Ishikawa (cell line): ENCODE results near the gene DAB1.

Experiments used
- CEBPB ChIP-seq: IDR thresholded peaks from 2 replicates; pipeline ENCODE4 v1.6.1; 2012
- CREB1 ChIP-seq: IDR thresholded peaks from 2 replicates; pipeline ENCODE4 v1.6.1; 2012; ENCODE audit warnings: low read depth
- EGR1 ChIP-seq: IDR thresholded peaks from 2 replicates; pipeline ENCODE4 v1.6.1; 2012
- EP300 ChIP-seq: IDR thresholded peaks from 2 replicates; pipeline ENCODE4 v1.6.1; 2012; ENCODE audit warnings: borderline replicate concordance
- FOXM1 ChIP-seq: IDR thresholded peaks from 2 replicates; pipeline ENCODE4 v1.6.1; 2012; ENCODE audit warnings: low read depth, borderline replicate concordance
- MAX ChIP-seq: IDR thresholded peaks from 2 replicates; pipeline ENCODE4 v1.6.1; 2012
- NFIC ChIP-seq: IDR thresholded peaks from 2 replicates; pipeline ENCODE4 v1.6.1; 2012
- RAD21 ChIP-seq: IDR thresholded peaks from 2 replicates; pipeline ENCODE4 v1.6.1; 2012; ENCODE audit warnings: low read depth
- REST ChIP-seq: IDR thresholded peaks from 2 replicates; pipeline ENCODE4 v1.6.1; 2012; ENCODE audit warnings: low read depth, mild to moderate bottlenecking
- TAF1 ChIP-seq: IDR thresholded peaks from 2 replicates; pipeline ENCODE4 v1.6.1; 2012; ENCODE audit warnings: low read depth, mild to moderate bottlenecking
- TCF12 ChIP-seq: IDR thresholded peaks from 2 replicates; pipeline ENCODE4 v1.6.1; 2012; ENCODE audit warnings: low read depth
- TEAD4 ChIP-seq: IDR thresholded peaks from 2 replicates; pipeline ENCODE4 v1.6.1; 2012
- USF1 ChIP-seq: IDR thresholded peaks from 2 replicates; pipeline ENCODE4 v1.6.1; 2012
- YY1 ChIP-seq: IDR thresholded peaks from 2 replicates; pipeline ENCODE4 v1.6.1; 2012; ENCODE audit warnings: low read depth
- ZBTB7A ChIP-seq: IDR thresholded peaks from 2 replicates; pipeline ENCODE4 v1.6.1; 2012; ENCODE audit warnings: low read depth

The DAB1 gene

GRCh38 chr1:57129865-57130264, 294.0 kb downstream of the DAB1 start:
- TF ChIP-seq RAD21 (no peak), USF1 (no peak), MAX (no peak), FOXM1 (no peak), CEBPB (no peak)

GRCh38 chr1:57127976-57128375, 295.9 kb downstream of the DAB1 start:
- TF ChIP-seq ZBTB7A = no peak
- TF ChIP-seq NFIC = no peak
- TF ChIP-seq TCF12 = no peak
- no peak for TF ChIP-seq YY1
- TF ChIP-seq TAF1 = no peak
- no peak for TF ChIP-seq USF1
- TF ChIP-seq FOXM1 = no peak
- TF ChIP-seq MAX = no peak
- no peak for TF ChIP-seq EGR1
- no peak for TF ChIP-seq TEAD4
- TF ChIP-seq RAD21 = no peak
- TF ChIP-seq REST = no peak
- no peak for TF ChIP-seq CEBPB

- TF ChIP-seq TAF1 = no peak
- no peak for TF ChIP-seq YY1
- no peak for TF ChIP-seq TCF12
- no peak for TF ChIP-seq REST
- no peak for TF ChIP-seq USF1
- no peak for TF ChIP-seq NFIC
- TF ChIP-seq MAX = no peak
- TF ChIP-seq TEAD4 = no peak
- TF ChIP-seq EGR1 = no peak
- no peak for TF ChIP-seq FOXM1
- no peak for TF ChIP-seq CREB1
- TF ChIP-seq EP300 = no peak
Measured at GRCh38 chr1:57124768-57125446, 299.0 kb downstream of the DAB1 start.

GRCh38 chr1:57124170-57124569, 299.7 kb downstream of the DAB1 start:
- TF ChIP-seq USF1 (no peak), CEBPB (no peak), TAF1 (no peak), EGR1 (no peak), NFIC (no peak), TCF12 (no peak), TEAD4 (no peak), CREB1 (no peak), RAD21 (no peak), FOXM1 (no peak), MAX (no peak), EP300 (no peak), REST (no peak)
